H1 (cell line): Measurements from ENCODE around the gene CKLF. TPM values are rescaled to one million over a fixed set of nuclear protein-coding genes. Genes with fewer than 3 reads are reported as not detected.
A peak's percentile ranks its signal among the peaks of the same experiment; 100 is the strongest.

ENCODE experiments used
- CTCF ChIA-PET: fragments of 300-600 bp; sonication (Branson Sonifier 250); formaldehyde crosslinking; loops from one replicate; lab custom pipeline; 2021; ENCODE audit not compliant: partially characterized antibody; lab: Charles Lee
- POLR2A ChIA-PET: fragments of 300-600 bp; sonication (Branson Sonifier 250); formaldehyde crosslinking; loops from one replicate; lab custom pipeline; 2021; ENCODE audit warnings: inconsistent platforms; ENCODE audit not compliant: partially characterized antibody; lab: Charles Lee
- DNase-seq, 2 experiments: peaks; one replicate each; pipeline versions ENCODE4 v3.0.0 to v3.0.0-alpha.2; 2010 to 2022; ENCODE audit warnings: low spot score in 2 of 2, low read depth in 1 of 2, mixed read lengths in 1 of 2
- FAIRE-seq: peaks from 2 replicates; lab custom pipeline; 2011; peaks lifted over from hg19 to GRCh38; lab: Jason Lieb, UNC
- H2AFZ ChIP-seq: 2 replicates; pipeline ENCODE4 v1.8.1; 2012; ENCODE audit warnings: low read length, inconsistent platforms
- H2AK5ac ChIP-seq: 2 replicates; pipeline ENCODE4 v1.6.1; 2013; ENCODE audit warnings: low read depth, low read length
- H2BK120ac ChIP-seq: replicated peaks from 2 replicates; pipeline ENCODE3; 2013; ENCODE audit warnings: low read depth, low read length, inconsistent platforms
- H2BK12ac ChIP-seq: 2 replicates; pipeline ENCODE4 v1.6.1; 2013; ENCODE audit warnings: low read depth, low read length
- H2BK15ac ChIP-seq: 2 replicates; pipeline ENCODE4 v1.6.1; 2013; ENCODE audit warnings: low read length
- H2BK20ac ChIP-seq: 2 replicates; pipeline ENCODE4 v1.6.1; 2013; ENCODE audit warnings: low read length
- H2BK5ac ChIP-seq: 2 replicates; pipeline ENCODE4 v1.6.1; 2013; ENCODE audit warnings: low read depth, low read length
- H3K14ac ChIP-seq: 2 replicates; pipeline ENCODE4 v1.6.1; 2013; ENCODE audit warnings: inconsistent platforms; ENCODE audit not compliant: insufficient read length
- H3K18ac ChIP-seq: 2 replicates; pipeline ENCODE4 v1.6.1; 2013; ENCODE audit warnings: low read length; ENCODE audit errors: extremely low read depth
- H3K23ac ChIP-seq: 2 replicates; pipeline ENCODE4 v1.6.1; 2013; ENCODE audit warnings: inconsistent platforms; ENCODE audit not compliant: insufficient read length
- H3K23me2 ChIP-seq: 2 replicates; pipeline ENCODE4 v1.6.1; 2013; ENCODE audit warnings: low read depth, low read length
- H3K27ac ChIP-seq: 2 replicates; pipeline ENCODE4 v1.6.1; 2011; ENCODE audit warnings: low read depth, low read length, inconsistent platforms
- H3K27me3 ChIP-seq, 4 experiments: replicated peaks in 1 of 4; 1 replicate in 1 of 4; 2 replicates in 3 of 4; pipeline versions ENCODE4 v1.6.1 to v1.8.1; 2011 to 2013; ENCODE audit warnings: low read length in 3 of 4, mild to moderate bottlenecking in 3 of 4, inconsistent platforms in 2 of 4, mixed read lengths in 2 of 4, moderate library complexity in 1 of 4; ENCODE audit not compliant: control insufficient read depth in 3 of 4, insufficient read depth in 3 of 4; ENCODE audit errors: extremely low read depth in 1 of 4
- H3K36me3 ChIP-seq, 4 experiments: 2 replicates each; pipeline versions ENCODE4 v1.6.1 to v1.8.1; 2011 to 2013; ENCODE audit warnings: mild to moderate bottlenecking in 4 of 4, low read length in 3 of 4, moderate library complexity in 2 of 4, control low read depth in 1 of 4, inconsistent platforms in 1 of 4; ENCODE audit not compliant: insufficient read depth in 4 of 4, control insufficient read depth in 2 of 4
- H3K4ac ChIP-seq: replicated peaks from 2 replicates; pipeline ENCODE3; 2013; ENCODE audit warnings: low read length, low read depth, mixed read lengths, inconsistent platforms; ENCODE audit not compliant: insufficient read length
- H3K4me1 ChIP-seq, 4 experiments: replicated peaks in 1 of 4; 1 replicate in 1 of 4; 2 replicates in 3 of 4; pipeline versions ENCODE4 v1.6.1 to v1.8.1; 2011 to 2013; ENCODE audit warnings: low read length in 3 of 4, inconsistent platforms in 2 of 4, mixed read lengths in 1 of 4; ENCODE audit not compliant: insufficient read depth in 4 of 4, control insufficient read depth in 3 of 4
- H3K4me2 ChIP-seq, 2 experiments: 2 replicates each; pipeline versions ENCODE4 v1.6.1 to v1.8.1; 2011 to 2013; ENCODE audit warnings: low read depth in 2 of 2, low read length in 2 of 2, control low read depth in 1 of 2, inconsistent platforms in 1 of 2, mild to moderate bottlenecking in 1 of 2; ENCODE audit not compliant: insufficient read depth in 1 of 2
- H3K4me3 ChIP-seq, 4 experiments: fragments of 200-600, 300-600 bp in 1 of 4; sonication (generic), shearing (Covaris generic), sonication (Bioruptor Twin) in 1 of 4; 2 replicates each; pipeline versions ENCODE4 v1.5.1 to v1.8.1; 2011 to 2016; ENCODE audit warnings: low read length in 4 of 4, low read depth in 3 of 4, control low read depth in 2 of 4, inconsistent platforms in 2 of 4, mild to moderate bottlenecking in 2 of 4, mixed read lengths in 1 of 4, moderate library complexity in 1 of 4; ENCODE audit not compliant: insufficient read depth in 2 of 4; ENCODE audit errors: extremely low read depth in 1 of 4
- H3K56ac ChIP-seq: replicated peaks from 2 replicates; pipeline ENCODE3; 2013; ENCODE audit warnings: low read depth, mild to moderate bottlenecking, mixed read lengths, low read length, inconsistent platforms; ENCODE audit not compliant: insufficient read length
- H3K79me1 ChIP-seq: 2 replicates; pipeline ENCODE4 v1.6.1; 2013; ENCODE audit warnings: low read depth, low read length, control low read depth
- H3K79me2 ChIP-seq, 2 experiments: 2 replicates each; pipeline versions ENCODE4 v1.6.1 to v1.8.1; 2012 to 2013; ENCODE audit warnings: low read length in 2 of 2, mild to moderate bottlenecking in 2 of 2, inconsistent platforms in 1 of 2; ENCODE audit not compliant: insufficient read depth in 2 of 2, control insufficient read depth in 1 of 2
- H3K9ac ChIP-seq, 4 experiments: replicated peaks in 1 of 4; 1 replicate in 1 of 4; 2 replicates in 3 of 4; pipeline versions ENCODE4 v1.6.1 to v1.8.1; 2011 to 2013; ENCODE audit warnings: low read depth in 3 of 4, low read length in 3 of 4, control low read depth in 2 of 4, mild to moderate bottlenecking in 2 of 4, moderate library complexity in 2 of 4, inconsistent platforms in 1 of 4; ENCODE audit errors: extremely low read depth in 1 of 4
- H3K9me3 ChIP-seq, 2 experiments: 2 replicates each; pipeline versions ENCODE4 v1.6.1 to v1.8.1; 2012 to 2013; ENCODE audit warnings: mild to moderate bottlenecking in 2 of 2, moderate library complexity in 2 of 2, control low read depth in 1 of 2, inconsistent platforms in 1 of 2, low read depth in 1 of 2, low read length in 1 of 2, mixed read lengths in 1 of 2; ENCODE audit not compliant: insufficient read depth in 2 of 2
- H4K20me1 ChIP-seq, 2 experiments: replicated peaks in 1 of 2; 2 replicates each; pipeline versions ENCODE3 to v1.8.1; 2011 to 2013; ENCODE audit warnings: inconsistent platforms in 2 of 2, low read length in 2 of 2, mild to moderate bottlenecking in 1 of 2; ENCODE audit not compliant: insufficient read depth in 2 of 2, control insufficient read depth in 1 of 2
- H4K5ac ChIP-seq: 2 replicates; pipeline ENCODE4 v1.6.1; 2013; ENCODE audit warnings: low read length, low read depth, mixed read lengths, inconsistent platforms; ENCODE audit not compliant: insufficient read length
- H4K8ac ChIP-seq: 2 replicates; pipeline ENCODE4 v1.8.0; 2013; ENCODE audit warnings: mild to moderate bottlenecking, moderate library complexity, low read length, inconsistent platforms; ENCODE audit not compliant: insufficient read depth; ENCODE audit errors: extremely low read depth
- H4K91ac ChIP-seq: replicated peaks from 2 replicates; pipeline ENCODE3; 2013; ENCODE audit warnings: low read length, mixed read lengths, inconsistent platforms; ENCODE audit not compliant: insufficient read length
- BRCA1 ChIP-seq: IDR thresholded peaks from 2 replicates; pipeline ENCODE4 v1.6.1; 2012; ENCODE audit warnings: low read depth, low read length, improper control_type of control experiment
- SIN3A ChIP-seq, 2 experiments: IDR thresholded peaks in 1 of 2; conservative IDR thresholded peaks in 1 of 2; 2 replicates each; pipeline ENCODE4 v1.6.1; 2011 to 2012; ENCODE audit warnings: low read length in 2 of 2, improper control_type of control experiment in 1 of 2, low read depth in 1 of 2, mild to moderate bottlenecking in 1 of 2
- WGBS, 2 experiments: shearing (Covaris generic) in 1 of 2; methylation state at CpG; one replicate each; pipeline versions ENCODE4 v1.1.6 to v1.1.7; 2013 to 2015; ENCODE audit warnings: low lambda C conversion rate in 2 of 2, mixed read lengths in 2 of 2, inconsistent platforms in 1 of 2, low coverage in 1 of 2, missing lambda C conversion rate in 1 of 2; ENCODE audit not compliant: insufficient replicate concordance in 2 of 2, insufficient coverage in 1 of 2, insufficient read length in 1 of 2; ENCODE audit errors: extremely low coverage in 1 of 2, missing lambda C conversion rate in 1 of 2; 5-methylcytosine and 5-hydroxymethylcytosine counted together
- polyA plus RNA-seq, 7 experiments: library from polyadenylated mRNA; depleted of rRNA in 3 of 7; stranded (reverse) in 5 of 7; unstranded in 2 of 7; fragments of >200 nt in 5 of 7; fragments of 200-250 nt in 2 of 7; gene quantifications; 1 replicate in 5 of 7; 2 replicates in 1 of 7; 4 replicates in 1 of 7; pipeline versions ENCODE4 v1.2.1 to v1.2.3, GENCODE V29; 2011 to 2013; ENCODE audit warnings: missing spikeins in 2 of 7, mixed read lengths in 2 of 7
- total RNA-seq: library from RNA; stranded (reverse); fragmentation: NEBNext Ultra II Directional; extraction: Animal tissue kit (Norgen Biotek cat#: 25700); gene quantifications from 2 replicates; pipeline ENCODE4 v1.2.1, GENCODE V29; 2021

Gene CKLF
- total and polyA plus RNA-seq, 2 of the 8 experiments (the other 6 are each of a cell fraction or from before 2014, with no cell fraction given), result 21.1 to 63.5 TPM

DNA sequence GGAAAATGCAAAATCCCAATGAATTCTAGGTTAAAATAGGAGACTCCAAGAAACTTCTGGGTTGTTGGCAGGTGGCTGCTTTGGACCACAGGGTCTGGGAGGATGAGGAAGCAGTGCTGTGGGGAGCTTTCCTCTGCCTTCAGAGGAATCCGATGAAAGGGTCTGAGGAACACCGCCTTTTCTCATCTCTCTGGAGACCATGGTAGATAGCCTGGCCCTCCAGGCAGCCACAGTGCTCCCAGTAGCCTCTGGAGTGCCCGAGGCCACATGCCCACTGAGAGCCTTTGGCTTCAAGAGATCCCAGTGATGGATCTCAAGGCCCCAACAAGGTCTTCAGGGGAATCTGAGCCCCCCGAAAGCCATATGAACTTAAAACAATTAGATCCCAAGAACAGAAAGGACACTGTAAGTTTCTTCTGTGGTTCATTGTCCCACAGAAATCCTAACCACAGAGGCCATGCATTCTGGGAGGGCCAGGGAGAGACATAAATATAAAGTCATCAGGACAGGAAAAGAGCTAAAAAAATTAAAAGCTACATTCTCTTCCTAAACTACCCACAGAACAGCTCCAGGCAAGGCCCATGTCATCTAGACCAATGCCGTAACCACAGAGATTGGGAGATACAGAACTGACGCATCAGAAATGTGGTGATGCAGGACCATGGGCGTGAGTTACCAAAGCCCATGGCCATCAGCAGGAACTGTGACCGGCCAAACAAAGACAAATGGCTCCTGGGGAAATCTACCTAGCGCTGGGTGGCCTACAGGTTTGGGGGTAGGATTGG is 26.8 kb upstream of the CKLF start:
- Histone ChIP-seq H2BK15ac (no peak overlapping the region), H2BK120ac (no peak overlapping the region), H3K23me2 (no peaks in the 10 kb centered on the region), H3K56ac (no peak overlapping the region), H3K4me2 (no peak overlapping the region), H4K5ac (no peak overlapping the region), H3K4me3 (no peak overlapping the region), H3K79me1 (no peaks in the 10 kb centered on the region), H4K91ac (no peak overlapping the region), H3K27ac (no peak overlapping the region), H3K27me3 (no peaks in the 10 kb centered on the region), H4K20me1 (no peaks in the 10 kb centered on the region), H3K4ac (no peak overlapping the region), H2BK12ac (no peak overlapping the region), H4K8ac (peak overlapping the region; percentile 2; the same call in 1 of the 2 replicates), H3K14ac (no peak overlapping the region), H3K9me3 (no peaks in the 10 kb centered on the region), H3K23ac (no peak overlapping the region), H2AFZ (no peak overlapping the region), H2BK5ac (no peak overlapping the region), H3K4me1 (no peaks in the 10 kb centered on the region), H3K9ac (no peak overlapping the region), H3K79me2 (no peaks in the 10 kb centered on the region), H2AK5ac (no peak overlapping the region), H3K18ac (no peak overlapping the region), H3K36me3 (no peaks in the 10 kb centered on the region), H2BK20ac (no peak overlapping the region)
- ChIA-PET POLR2A (no interaction called here), CTCF (interaction anchor here (0.7 to 1.7 kb wide), 4 partner anchors 16 to 168 kb away, joined by 3 to 5 read pairs (median 4); no protein-coding TSS in a partner anchor)
- DNase-seq, result no peak
- WGBS, 2 experiments, result 92% methylated on average over 9 of the region's 9 CpGs; no CpG with 5 or more reads in 1 of the 2 experiments
- FAIRE-seq, result no peak
- no peak for TF ChIP-seq SIN3A (conservative IDR thresholded peaks at IDR 0.05 in 1 of 2, IDR thresholded peaks at IDR 0.05 in 1 of 2; ENCODE audit: low read depth in 1 of 2, low read length in 2 of 2)
- TF ChIP-seq BRCA1, result no peak
